Right atrium auricular region (tissue), 2 donors: ENCODE results near the gene BST2. TPM values are rescaled to one million over a fixed set of nuclear protein-coding genes. Genes with fewer than 3 reads are reported as not detected.
A peak's percentile ranks its signal among the peaks of the same experiment; 100 is the strongest.

Source experiments
- DNase-seq: peaks from one replicate; pipeline ENCODE4 v3.0.0-alpha.2; 2019; ENCODE audit warnings: low spot score
- H3K27ac ChIP-seq, 2 donors: fragments of 200-600 bp; sonication (generic); 1 replicate in 1 of 2; 2 replicates in 1 of 2; pipeline ENCODE4 v1.5.1; 2016 to 2019
- H3K27me3 ChIP-seq, 2 donors: fragments of 200-600 bp; sonication (generic); one replicate each; pipeline versions ENCODE4 v1.5.1 to v1.6.0; 2017 to 2019
- H3K36me3 ChIP-seq: fragments of 200-600 bp; sonication (generic); one replicate; pipeline ENCODE4 v1.5.1; 2016
- H3K4me1 ChIP-seq, 2 donors: fragments of 200-600 bp; sonication (generic); one replicate each; pipeline versions ENCODE4 v1.5.1 to v1.6.0; 2017 to 2019
- H3K4me3 ChIP-seq, 2 donors: fragments of 200-600 bp; sonication (generic); 1 replicate in 1 of 2; 2 replicates in 1 of 2; pipeline ENCODE4 v1.5.1; 2017 to 2019; ENCODE audit warnings: mild to moderate bottlenecking in 1 of 2, moderate library complexity in 1 of 2
- H3K9me3 ChIP-seq, 2 donors: fragments of 200-600 bp; sonication (generic); one replicate each; pipeline ENCODE4 v1.5.1; 2019
- CTCF ChIP-seq, 2 donors: fragments of 200-600 bp; sonication (generic); IDR thresholded peaks; one replicate each; pipeline ENCODE4 v1.5.1; 2019; ENCODE audit warnings: antibody characterized with exemption in 2 of 2
- total RNA-seq, 2 donors: library from RNA; depleted of rRNA; stranded (reverse); fragments of >200 nt; gene quantifications; one replicate each; pipeline ENCODE4 v1.1.0, GENCODE V29; 2016

Gene BST2
- total RNA-seq, 2 donors from 2014 or later: 32.1 to 35.3 TPM

DNA sequence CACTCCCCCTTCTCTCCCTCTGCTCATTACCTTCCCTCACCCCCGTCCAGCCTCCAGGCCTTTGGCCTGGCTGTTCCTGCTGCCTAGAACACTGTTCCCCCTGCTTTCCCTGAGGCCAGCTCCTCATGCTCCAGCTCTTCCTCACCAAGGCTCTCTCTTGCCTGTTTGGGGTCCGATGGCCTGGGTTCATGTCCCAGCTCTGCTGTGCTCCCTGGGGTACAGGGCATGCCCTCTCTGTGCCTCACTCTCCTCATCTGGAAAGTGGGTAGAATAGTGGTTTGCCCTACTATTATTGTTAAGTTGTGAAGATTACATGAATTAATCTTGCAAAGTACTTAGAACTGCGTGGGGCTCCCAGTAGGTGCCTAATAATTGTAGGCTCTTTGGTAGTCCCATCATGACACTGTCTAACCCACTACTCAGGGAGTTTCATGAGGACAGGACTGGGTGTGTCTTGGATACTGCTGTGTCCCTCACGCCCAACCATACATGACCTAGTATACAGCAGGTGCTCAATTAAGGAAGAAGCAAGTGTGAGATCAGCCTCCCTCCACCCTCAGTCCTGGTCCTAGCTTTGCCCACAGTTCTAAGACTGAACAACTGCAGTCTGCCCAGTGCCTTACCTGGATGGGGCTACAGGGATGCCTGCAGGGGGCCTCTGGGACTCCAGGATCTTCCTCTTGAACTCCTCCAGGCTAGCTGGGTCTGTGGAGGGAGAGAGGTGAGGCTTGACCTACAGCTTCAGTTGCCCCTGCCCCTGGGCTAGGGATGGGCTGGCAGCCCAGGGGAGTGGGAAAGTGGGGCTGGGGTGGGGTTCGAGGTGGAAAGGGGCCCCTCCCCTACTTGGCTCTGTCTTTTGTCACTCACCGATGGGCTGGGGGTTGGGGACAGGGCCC, 45.3 kb downstream of the BST2 start:
- H3K9me3 ChIP-seq: no peaks in the 10 kb centered on the region
- H3K4me3 ChIP-seq: no peak overlapping the region
- no peaks in the 10 kb centered on the region for H3K4me1 ChIP-seq
- TF ChIP-seq CTCF (IDR thresholded peaks at IDR 0.05): no peak
- no peaks in the 10 kb centered on the region for H3K36me3 ChIP-seq
- DNase-seq: no peak
- no peaks in the 10 kb centered on the region for H3K27me3 ChIP-seq
- no peak overlapping the region for H3K27ac ChIP-seq

DNA sequence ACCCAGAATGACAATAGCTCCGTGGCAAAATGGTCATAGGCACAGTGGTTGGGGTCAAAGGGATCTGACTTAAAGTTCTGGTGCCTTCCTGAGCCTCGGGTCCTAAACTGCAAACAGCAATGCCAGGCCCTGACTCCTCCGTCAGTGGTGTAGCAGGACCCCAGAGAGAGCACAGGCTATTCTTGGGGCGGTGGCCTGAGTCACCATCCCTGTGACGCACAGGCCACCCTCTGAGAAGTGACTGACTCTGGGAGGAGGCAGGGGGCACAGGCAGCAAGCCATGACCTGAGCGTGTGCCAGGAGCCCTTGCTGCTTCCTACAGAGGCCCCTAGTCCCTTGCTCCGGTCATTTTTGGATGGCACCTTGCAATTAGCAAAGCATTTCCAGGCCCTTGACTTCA, 47.0 kb downstream of the BST2 start:
- Histone ChIP-seq H3K27me3 (no peaks in the 10 kb centered on the region), H3K36me3 (no peaks in the 10 kb centered on the region), H3K4me3 (no peak overlapping the region), H3K27ac (peak overlapping the region; percentile 16 to 53), H3K9me3 (no peaks in the 10 kb centered on the region), H3K4me1 (no peaks in the 10 kb centered on the region)
- DNase-seq: no peak
- no peak for TF ChIP-seq CTCF (IDR thresholded peaks at IDR 0.05)

DNA sequence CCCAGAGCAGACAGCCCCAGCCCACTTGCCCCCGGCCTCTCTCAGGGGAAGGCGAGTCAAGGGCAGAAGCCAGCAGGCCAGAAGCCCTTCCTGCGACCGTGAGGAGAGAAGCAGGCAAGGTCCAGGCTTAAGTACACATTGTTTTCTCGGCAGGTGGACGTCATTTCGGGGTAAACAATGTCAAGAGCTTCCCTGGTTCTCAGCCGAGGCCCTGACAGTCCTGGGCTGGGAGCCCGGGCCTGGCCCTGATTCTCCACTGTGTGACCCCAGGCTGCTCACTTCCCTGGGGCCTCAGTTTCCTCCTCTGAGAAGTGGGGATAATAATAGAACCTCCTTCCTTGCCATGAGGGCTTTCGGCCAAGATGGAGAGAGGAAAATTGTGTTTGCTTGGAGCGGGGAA, 47.7 kb downstream of the BST2 start:
- Histone ChIP-seq H3K27ac (peak overlapping the region; percentile 16 to 53), H3K36me3 (no peaks in the 10 kb centered on the region), H3K9me3 (no peaks in the 10 kb centered on the region), H3K4me1 (peaks cover 0 to 7% of the 10 kb centered on the region in 2 donors), H3K4me3 (no peak overlapping the region), H3K27me3 (no peaks in the 10 kb centered on the region)
- no peak for DNase-seq
- TF ChIP-seq CTCF (IDR thresholded peaks at IDR 0.05): no peak

GRCh38 chr19:17357078-17357666, 48.3 kb downstream of the BST2 start:
- H3K4me3 ChIP-seq: no peak overlapping the region
- H3K4me1 ChIP-seq: peaks cover 0 to 11% of the 10 kb centered on the region in 2 donors
- no peaks in the 10 kb centered on the region for H3K9me3 ChIP-seq
- no peaks in the 10 kb centered on the region for H3K27me3 ChIP-seq
- H3K27ac ChIP-seq: peak overlapping the region; percentile 16 to 53
- DNase-seq: no peak
- no peaks in the 10 kb centered on the region for H3K36me3 ChIP-seq
- no peak for TF ChIP-seq CTCF (IDR thresholded peaks at IDR 0.05)

- Histone ChIP-seq H3K27ac (no peak overlapping the region), H3K27me3 (no peaks in the 10 kb centered on the region), H3K4me3 (no peak overlapping the region), H3K9me3 (no peaks in the 10 kb centered on the region), H3K4me1 (peaks cover 0 to 25% of the 10 kb centered on the region in 2 donors), H3K36me3 (no peaks in the 10 kb centered on the region)
- TF ChIP-seq CTCF (IDR thresholded peaks at IDR 0.05): no peak
- DNase-seq: no peak
Measured at GRCh38 chr19:17353386-17353785, 52.0 kb downstream of the BST2 start.

Other genes starting within 250 kb of the BST2 start
- 10 to 100 TPM; 17.5 to 18.4 TPM for gene USE1, start 190.3 kb downstream of the BST2 start, total RNA-seq
- gene OCEL1, start 179.4 kb downstream of the BST2 start, total RNA-seq: 1 to 10 TPM; 5.9 to 8.2 TPM
- gene NR2F6, start 159.7 kb downstream of the BST2 start, total RNA-seq: 10 to 100 TPM; 63.6 to 69.7 TPM
- 1 to 10 TPM; 4.3 to 6.6 TPM for gene USHBP1, start 140.9 kb downstream of the BST2 start, total RNA-seq
- 10 to 100 TPM; 67.9 to 71.7 TPM for gene BABAM1, start 138.2 kb downstream of the BST2 start, total RNA-seq
- under 1 TPM in 1 of 2 donors, not detected in 1; 0.51 TPM for gene ANKLE1, start 123.7 kb downstream of the BST2 start, total RNA-seq
- 10 to 100 TPM; 11.8 to 15.8 TPM for gene ABHD8, start 102.2 kb downstream of the BST2 start, total RNA-seq
- 100 to 1,000 TPM; 203 to 254 TPM for gene MRPL34, start 99.8 kb downstream of the BST2 start, total RNA-seq
- 10 to 100 TPM; 22.2 to 40.1 TPM for gene DDA1, start 96.1 kb downstream of the BST2 start, total RNA-seq
- 1 to 10 TPM; 4.2 to 5.2 TPM for gene ANO8, start 70.8 kb downstream of the BST2 start, total RNA-seq
- 10 to 100 TPM in 1 of 2 donors, 1 to 10 TPM in 1; 6.0 to 16.8 TPM for gene GTPBP3, start 68.1 kb downstream of the BST2 start, total RNA-seq
- gene PLVAP, start 28.3 kb downstream of the BST2 start, total RNA-seq: 10 to 100 TPM; 48.3 to 83.7 TPM
- gene CCDC194, start 11.4 kb downstream of the BST2 start, total RNA-seq: not detected
- 10 to 100 TPM; 24.8 to 39.0 TPM for gene MVB12A, start 14.4 kb upstream of the BST2 start, total RNA-seq
- gene TMEM221, start 43.0 kb upstream of the BST2 start, total RNA-seq: under 1 TPM; 0.30 to 0.51 TPM
- not detected for gene NXNL1, start 55.3 kb upstream of the BST2 start, total RNA-seq
- 10 to 100 TPM; 31.2 to 65.6 TPM for gene SLC27A1, start 64.9 kb upstream of the BST2 start, total RNA-seq
- 10 to 100 TPM; 20.4 to 35.9 TPM for gene PGLS, start 106.0 kb upstream of the BST2 start, total RNA-seq
- 10 to 100 TPM; 28.3 to 30.8 TPM for gene COLGALT1, start 150.0 kb upstream of the BST2 start, total RNA-seq